H1 (cell line): ENCODE results near the gene SLC39A11. TPM values are rescaled to one million over a fixed set of nuclear protein-coding genes. Genes with fewer than 3 reads are reported as not detected.
"Not testable (repeated sequence)": the region's sequence is repeated elsewhere in the genome, so short reads cannot be mapped to it uniquely, and the experiment has no call there.

Source experiments
- CTCF ChIA-PET: fragments of 300-600 bp; sonication (Branson Sonifier 250); formaldehyde crosslinking; loops from one replicate; lab custom pipeline; 2021; ENCODE audit not compliant: partially characterized antibody; lab: Charles Lee
- POLR2A ChIA-PET: fragments of 300-600 bp; sonication (Branson Sonifier 250); formaldehyde crosslinking; loops from one replicate; lab custom pipeline; 2021; ENCODE audit warnings: inconsistent platforms; ENCODE audit not compliant: partially characterized antibody; lab: Charles Lee
- DNase-seq, 2 experiments: peaks; one replicate each; pipeline versions ENCODE4 v3.0.0 to v3.0.0-alpha.2; 2010 to 2022; ENCODE audit warnings: low spot score in 2 of 2, low read depth in 1 of 2, mixed read lengths in 1 of 2
- FAIRE-seq: peaks from 2 replicates; lab custom pipeline; 2011; peaks lifted over from hg19 to GRCh38; lab: Jason Lieb, UNC
- H2AFZ ChIP-seq: 2 replicates; pipeline ENCODE4 v1.8.1; 2012; ENCODE audit warnings: low read length, inconsistent platforms
- H2AK5ac ChIP-seq: 2 replicates; pipeline ENCODE4 v1.6.1; 2013; ENCODE audit warnings: low read depth, low read length
- H2BK120ac ChIP-seq: replicated peaks from 2 replicates; pipeline ENCODE3; 2013; ENCODE audit warnings: low read depth, low read length, inconsistent platforms
- H2BK12ac ChIP-seq: 2 replicates; pipeline ENCODE4 v1.6.1; 2013; ENCODE audit warnings: low read depth, low read length
- H2BK15ac ChIP-seq: 2 replicates; pipeline ENCODE4 v1.6.1; 2013; ENCODE audit warnings: low read length
- H2BK20ac ChIP-seq: 2 replicates; pipeline ENCODE4 v1.6.1; 2013; ENCODE audit warnings: low read length
- H2BK5ac ChIP-seq: 2 replicates; pipeline ENCODE4 v1.6.1; 2013; ENCODE audit warnings: low read depth, low read length
- H3K14ac ChIP-seq: 2 replicates; pipeline ENCODE4 v1.6.1; 2013; ENCODE audit warnings: inconsistent platforms; ENCODE audit not compliant: insufficient read length
- H3K18ac ChIP-seq: 2 replicates; pipeline ENCODE4 v1.6.1; 2013; ENCODE audit warnings: low read length; ENCODE audit errors: extremely low read depth
- H3K23ac ChIP-seq: 2 replicates; pipeline ENCODE4 v1.6.1; 2013; ENCODE audit warnings: inconsistent platforms; ENCODE audit not compliant: insufficient read length
- H3K23me2 ChIP-seq: 2 replicates; pipeline ENCODE4 v1.6.1; 2013; ENCODE audit warnings: low read depth, low read length
- H3K27ac ChIP-seq: 2 replicates; pipeline ENCODE4 v1.6.1; 2011; ENCODE audit warnings: low read depth, low read length, inconsistent platforms
- H3K27me3 ChIP-seq, 4 experiments: replicated peaks in 1 of 4; 1 replicate in 1 of 4; 2 replicates in 3 of 4; pipeline versions ENCODE4 v1.6.1 to v1.8.1; 2011 to 2013; ENCODE audit warnings: low read length in 3 of 4, mild to moderate bottlenecking in 3 of 4, inconsistent platforms in 2 of 4, mixed read lengths in 2 of 4, moderate library complexity in 1 of 4; ENCODE audit not compliant: control insufficient read depth in 3 of 4, insufficient read depth in 3 of 4; ENCODE audit errors: extremely low read depth in 1 of 4
- H3K36me3 ChIP-seq, 4 experiments: 2 replicates each; pipeline versions ENCODE4 v1.6.1 to v1.8.1; 2011 to 2013; ENCODE audit warnings: mild to moderate bottlenecking in 4 of 4, low read length in 3 of 4, moderate library complexity in 2 of 4, control low read depth in 1 of 4, inconsistent platforms in 1 of 4; ENCODE audit not compliant: insufficient read depth in 4 of 4, control insufficient read depth in 2 of 4
- H3K4ac ChIP-seq: replicated peaks from 2 replicates; pipeline ENCODE3; 2013; ENCODE audit warnings: low read length, low read depth, mixed read lengths, inconsistent platforms; ENCODE audit not compliant: insufficient read length
- H3K4me1 ChIP-seq, 4 experiments: replicated peaks in 1 of 4; 1 replicate in 1 of 4; 2 replicates in 3 of 4; pipeline versions ENCODE4 v1.6.1 to v1.8.1; 2011 to 2013; ENCODE audit warnings: low read length in 3 of 4, inconsistent platforms in 2 of 4, mixed read lengths in 1 of 4; ENCODE audit not compliant: insufficient read depth in 4 of 4, control insufficient read depth in 3 of 4
- H3K4me2 ChIP-seq, 2 experiments: 2 replicates each; pipeline versions ENCODE4 v1.6.1 to v1.8.1; 2011 to 2013; ENCODE audit warnings: low read depth in 2 of 2, low read length in 2 of 2, control low read depth in 1 of 2, inconsistent platforms in 1 of 2, mild to moderate bottlenecking in 1 of 2; ENCODE audit not compliant: insufficient read depth in 1 of 2
- H3K4me3 ChIP-seq, 4 experiments: fragments of 200-600, 300-600 bp in 1 of 4; sonication (generic), shearing (Covaris generic), sonication (Bioruptor Twin) in 1 of 4; 2 replicates each; pipeline versions ENCODE4 v1.5.1 to v1.8.1; 2011 to 2016; ENCODE audit warnings: low read length in 4 of 4, low read depth in 3 of 4, control low read depth in 2 of 4, inconsistent platforms in 2 of 4, mild to moderate bottlenecking in 2 of 4, mixed read lengths in 1 of 4, moderate library complexity in 1 of 4; ENCODE audit not compliant: insufficient read depth in 2 of 4; ENCODE audit errors: extremely low read depth in 1 of 4
- H3K56ac ChIP-seq: replicated peaks from 2 replicates; pipeline ENCODE3; 2013; ENCODE audit warnings: low read depth, mild to moderate bottlenecking, mixed read lengths, low read length, inconsistent platforms; ENCODE audit not compliant: insufficient read length
- H3K79me1 ChIP-seq: 2 replicates; pipeline ENCODE4 v1.6.1; 2013; ENCODE audit warnings: low read depth, low read length, control low read depth
- H3K79me2 ChIP-seq, 2 experiments: 2 replicates each; pipeline versions ENCODE4 v1.6.1 to v1.8.1; 2012 to 2013; ENCODE audit warnings: low read length in 2 of 2, mild to moderate bottlenecking in 2 of 2, inconsistent platforms in 1 of 2; ENCODE audit not compliant: insufficient read depth in 2 of 2, control insufficient read depth in 1 of 2
- H3K9ac ChIP-seq, 4 experiments: replicated peaks in 1 of 4; 1 replicate in 1 of 4; 2 replicates in 3 of 4; pipeline versions ENCODE4 v1.6.1 to v1.8.1; 2011 to 2013; ENCODE audit warnings: low read depth in 3 of 4, low read length in 3 of 4, control low read depth in 2 of 4, mild to moderate bottlenecking in 2 of 4, moderate library complexity in 2 of 4, inconsistent platforms in 1 of 4; ENCODE audit errors: extremely low read depth in 1 of 4
- H3K9me3 ChIP-seq, 2 experiments: 2 replicates each; pipeline versions ENCODE4 v1.6.1 to v1.8.1; 2012 to 2013; ENCODE audit warnings: mild to moderate bottlenecking in 2 of 2, moderate library complexity in 2 of 2, control low read depth in 1 of 2, inconsistent platforms in 1 of 2, low read depth in 1 of 2, low read length in 1 of 2, mixed read lengths in 1 of 2; ENCODE audit not compliant: insufficient read depth in 2 of 2
- H4K20me1 ChIP-seq, 2 experiments: replicated peaks in 1 of 2; 2 replicates each; pipeline versions ENCODE3 to v1.8.1; 2011 to 2013; ENCODE audit warnings: inconsistent platforms in 2 of 2, low read length in 2 of 2, mild to moderate bottlenecking in 1 of 2; ENCODE audit not compliant: insufficient read depth in 2 of 2, control insufficient read depth in 1 of 2
- H4K5ac ChIP-seq: 2 replicates; pipeline ENCODE4 v1.6.1; 2013; ENCODE audit warnings: low read length, low read depth, mixed read lengths, inconsistent platforms; ENCODE audit not compliant: insufficient read length
- H4K8ac ChIP-seq: 2 replicates; pipeline ENCODE4 v1.8.0; 2013; ENCODE audit warnings: mild to moderate bottlenecking, moderate library complexity, low read length, inconsistent platforms; ENCODE audit not compliant: insufficient read depth; ENCODE audit errors: extremely low read depth
- H4K91ac ChIP-seq: replicated peaks from 2 replicates; pipeline ENCODE3; 2013; ENCODE audit warnings: low read length, mixed read lengths, inconsistent platforms; ENCODE audit not compliant: insufficient read length
- WGBS, 2 experiments: shearing (Covaris generic) in 1 of 2; methylation state at CpG; one replicate each; pipeline versions ENCODE4 v1.1.6 to v1.1.7; 2013 to 2015; ENCODE audit warnings: low lambda C conversion rate in 2 of 2, mixed read lengths in 2 of 2, inconsistent platforms in 1 of 2, low coverage in 1 of 2, missing lambda C conversion rate in 1 of 2; ENCODE audit not compliant: insufficient replicate concordance in 2 of 2, insufficient coverage in 1 of 2, insufficient read length in 1 of 2; ENCODE audit errors: extremely low coverage in 1 of 2, missing lambda C conversion rate in 1 of 2; 5-methylcytosine and 5-hydroxymethylcytosine counted together
- polyA plus RNA-seq, 7 experiments: library from polyadenylated mRNA; depleted of rRNA in 3 of 7; stranded (reverse) in 5 of 7; unstranded in 2 of 7; fragments of >200 nt in 5 of 7; fragments of 200-250 nt in 2 of 7; gene quantifications; 1 replicate in 5 of 7; 2 replicates in 1 of 7; 4 replicates in 1 of 7; pipeline versions ENCODE4 v1.2.1 to v1.2.3, GENCODE V29; 2011 to 2013; ENCODE audit warnings: missing spikeins in 2 of 7, mixed read lengths in 2 of 7
- total RNA-seq: library from RNA; stranded (reverse); fragmentation: NEBNext Ultra II Directional; extraction: Animal tissue kit (Norgen Biotek cat#: 25700); gene quantifications from 2 replicates; pipeline ENCODE4 v1.2.1, GENCODE V29; 2021

The SLC39A11 gene
- total and polyA plus RNA-seq, 2 of the 8 experiments (the other 6 are each of a cell fraction or from before 2014, with no cell fraction given) = 12.2 to 19.6 TPM

DNA sequence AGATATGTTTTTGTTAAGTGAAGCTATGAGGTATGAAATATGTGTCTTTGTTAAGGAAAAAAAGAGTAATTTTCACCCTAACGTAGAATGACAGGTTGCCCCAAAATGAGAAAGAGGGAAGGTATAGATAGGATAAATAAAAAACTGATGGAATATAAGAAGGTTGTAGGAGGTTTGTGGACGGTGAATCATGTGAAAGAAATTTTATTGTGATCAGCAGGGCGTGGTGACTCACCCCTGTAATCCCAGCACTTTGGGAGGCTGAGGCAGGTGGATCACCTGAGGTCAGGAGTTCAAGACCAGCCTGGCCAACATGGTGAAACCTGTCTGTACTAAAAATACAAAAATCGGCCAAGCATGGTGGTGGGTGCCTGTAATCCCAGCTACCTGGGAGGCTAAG, 32.8 kb downstream of the SLC39A11 start:
- H3K27me3 ChIP-seq, H3K27ac ChIP-seq, H3K23ac ChIP-seq, H3K9ac ChIP-seq, H3K23me2 ChIP-seq, H2AK5ac ChIP-seq, H3K56ac ChIP-seq, H3K4me2 ChIP-seq, H4K91ac ChIP-seq, H3K9me3 ChIP-seq, H3K4ac ChIP-seq, H2BK12ac ChIP-seq, H2BK15ac ChIP-seq, H3K79me2 ChIP-seq, H4K8ac ChIP-seq, H2BK120ac ChIP-seq, H3K14ac ChIP-seq, H2BK20ac ChIP-seq, H3K36me3 ChIP-seq, H2BK5ac ChIP-seq, H3K4me1 ChIP-seq, DNase-seq, CTCF ChIA-PET, H2AFZ ChIP-seq, H3K4me3 ChIP-seq, H3K79me1 ChIP-seq, POLR2A ChIA-PET, FAIRE-seq, H3K18ac ChIP-seq, H4K5ac ChIP-seq, H4K20me1 ChIP-seq: not testable (repeated sequence)
- WGBS, 2 experiments = 69 to 100% methylated on average over 1 to 4 of the region's 4 CpGs
